Hepatocyte (in vitro differentiated cells): ENCODE measurements around the gene TRIP12. TPM values are rescaled to one million over a fixed set of nuclear protein-coding genes. Genes with fewer than 3 reads are reported as not detected.

Experiments
- DNase-seq: peaks from one replicate; pipeline ENCODE4 v3.0.0-alpha.2; 2016; ENCODE audit warnings: low spot score
- H2AFZ ChIP-seq: fragments of 200-600 bp; sonication (generic); 2 replicates; pipeline ENCODE4 v1.6.0; 2016; ENCODE audit warnings: antibody characterized with exemption, mild to moderate bottlenecking
- H3K27ac ChIP-seq: fragments of 200-600 bp; sonication (generic); 2 replicates; pipeline ENCODE4 v1.5.1; 2016; ENCODE audit warnings: mild to moderate bottlenecking
- H3K27me3 ChIP-seq: fragments of 200-600 bp; sonication (generic); 2 replicates; pipeline ENCODE4 v1.6.1; 2016
- H3K36me3 ChIP-seq: fragments of 200-600 bp; sonication (generic); replicated peaks from 2 replicates; pipeline ENCODE4 v1.5.1; 2016; ENCODE audit warnings: low read depth; ENCODE audit not compliant: insufficient read depth
- H3K4me1 ChIP-seq: fragments of 200-600 bp; sonication (generic); 2 replicates; pipeline ENCODE4 v1.5.1; 2016; ENCODE audit warnings: mild to moderate bottlenecking, moderate library complexity; ENCODE audit not compliant: insufficient read depth
- H3K4me2 ChIP-seq: fragments of 200-600 bp; sonication (generic); 2 replicates; pipeline ENCODE4 v1.6.0; 2016
- H3K4me3 ChIP-seq: fragments of 200-600 bp; sonication (generic); 2 replicates; pipeline ENCODE4 v1.5.1; 2016; ENCODE audit warnings: mild to moderate bottlenecking
- H3K79me2 ChIP-seq: fragments of 200-600 bp; sonication (generic); 2 replicates; pipeline ENCODE4 v1.6.0; 2017; ENCODE audit warnings: mild to moderate bottlenecking
- H3K9me2 ChIP-seq: fragments of 200-600 bp; sonication (generic); replicated peaks from 2 replicates; pipeline ENCODE4 v1.6.0; 2017; ENCODE audit warnings: mild to moderate bottlenecking; ENCODE audit not compliant: insufficient read depth
- H3K9me3 ChIP-seq: fragments of 200-600 bp; sonication (generic); 2 replicates; pipeline ENCODE4 v1.5.1; 2016; ENCODE audit warnings: low read depth, mild to moderate bottlenecking
- H4K20me1 ChIP-seq: fragments of 200-600 bp; sonication (generic); 2 replicates; pipeline ENCODE4 v1.6.0; 2016; ENCODE audit warnings: mild to moderate bottlenecking; ENCODE audit not compliant: insufficient read depth, poor library complexity, severe bottlenecking
- CTCF ChIP-seq: fragments of 200-600 bp; sonication (generic); IDR thresholded peaks from 2 replicates; pipeline ENCODE4 v1.5.1; 2016; ENCODE audit warnings: antibody characterized with exemption, mild to moderate bottlenecking; ENCODE audit not compliant: poor library complexity
- EZH2 ChIP-seq: fragments of 200-600 bp; sonication (generic); IDR thresholded peaks from 2 replicates; pipeline ENCODE4 v1.6.1; 2016; ENCODE audit warnings: antibody characterized with exemption, mild to moderate bottlenecking, borderline replicate concordance
- EZH2phosphoT487 ChIP-seq: fragments of 200-600 bp; sonication (generic); IDR thresholded peaks from one replicate; pipeline ENCODE4 v1.6.1; 2018; ENCODE audit warnings: antibody characterized with exemption, mild to moderate bottlenecking, low read depth, moderate library complexity; ENCODE audit not compliant: unreplicated experiment, severe bottlenecking
- WGBS: methylation state at CpG from one replicate; pipeline ENCODE4 v1.1.6; 2016; ENCODE audit warnings: low lambda C conversion rate; ENCODE audit errors: missing lambda C conversion rate; 5-methylcytosine and 5-hydroxymethylcytosine counted together
- polyA plus RNA-seq: library from polyadenylated mRNA; unstranded; fragments of >200 nt; fragmentation: Nextera tagmentation; extraction: Ambion mirVana; gene quantifications from 2 replicates; pipeline ENCODE4 v1.2.1, GENCODE V29; 2016
- total RNA-seq: library from RNA; depleted of rRNA; stranded (reverse); fragments of >200 nt; gene quantifications from 2 replicates; pipeline ENCODE4 v1.2.3, GENCODE V29; 2014

TRIP12 gene
- total and polyA plus RNA-seq, 2 experiments from 2014 or later: 40.7 to 136 TPM

- no peak overlapping the region for H2AFZ ChIP-seq
- TF ChIP-seq EZH2 (no peak), EZH2phosphoT487 (no peak), CTCF (no peak)
- H3K4me2 ChIP-seq: no peak overlapping the region
- H3K9me2 ChIP-seq: no peaks in the 10 kb centered on the region
- no peaks in the 10 kb centered on the region for H3K9me3 ChIP-seq
- WGBS: 91% methylated on average over 3 of the region's 3 CpGs
- no peaks in the 10 kb centered on the region for H3K27me3 ChIP-seq
- H3K4me3 ChIP-seq: no peak overlapping the region
- peaks cover 5% of the 10 kb centered on the region for H4K20me1 ChIP-seq
- H3K27ac ChIP-seq: no peak overlapping the region
- peaks cover 3% of the 10 kb centered on the region for H3K36me3 ChIP-seq
- H3K4me1 ChIP-seq: no peaks in the 10 kb centered on the region
- no peak for DNase-seq
- H3K79me2 ChIP-seq: peaks cover 2% of the 10 kb centered on the region
Observed at GRCh38 chr2:229775614-229776313, 146.0 kb downstream of the TRIP12 start.

GRCh38 chr2:229774237-229774636 is 147.6 kb downstream of the TRIP12 start:
- H3K4me2 ChIP-seq: no peak overlapping the region
- no peak overlapping the region for H3K4me3 ChIP-seq
- no peak overlapping the region for H3K27ac ChIP-seq
- H2AFZ ChIP-seq: no peak overlapping the region
- no peaks in the 10 kb centered on the region for H4K20me1 ChIP-seq
- H3K27me3 ChIP-seq: no peaks in the 10 kb centered on the region
- WGBS: 100% methylated on average over 1 of the region's 1 CpG
- no peaks in the 10 kb centered on the region for H3K4me1 ChIP-seq
- no peak for DNase-seq
- no peaks in the 10 kb centered on the region for H3K9me2 ChIP-seq
- peaks cover 3% of the 10 kb centered on the region for H3K36me3 ChIP-seq
- H3K79me2 ChIP-seq: no peaks in the 10 kb centered on the region
- TF ChIP-seq EZH2 (no peak), CTCF (no peak), EZH2phosphoT487 (no peak)
- H3K9me3 ChIP-seq: no peaks in the 10 kb centered on the region

GRCh38 chr2:229768235-229768634 is 153.6 kb downstream of the TRIP12 start:
- DNase-seq: no peak
- H3K79me2 ChIP-seq: no peaks in the 10 kb centered on the region
- H3K27me3 ChIP-seq: no peaks in the 10 kb centered on the region
- no peaks in the 10 kb centered on the region for H3K4me1 ChIP-seq
- no peaks in the 10 kb centered on the region for H4K20me1 ChIP-seq
- 96% methylated on average over 1 of the region's 1 CpG for WGBS
- no peak overlapping the region for H3K27ac ChIP-seq
- no peak overlapping the region for H3K4me3 ChIP-seq
- no peak overlapping the region for H2AFZ ChIP-seq
- H3K9me2 ChIP-seq: no peaks in the 10 kb centered on the region
- H3K4me2 ChIP-seq: no peak overlapping the region
- no peak for TF ChIP-seq EZH2phosphoT487
- peaks cover 4% of the 10 kb centered on the region for H3K36me3 ChIP-seq
- H3K9me3 ChIP-seq: no peaks in the 10 kb centered on the region

- no peak overlapping the region for H3K4me3 ChIP-seq
- H3K4me2 ChIP-seq: no peak overlapping the region
- H4K20me1 ChIP-seq: no peaks in the 10 kb centered on the region
- no peak for DNase-seq
- no peak overlapping the region for H2AFZ ChIP-seq
- TF ChIP-seq EZH2phosphoT487 (no peak), EZH2 (no peak), CTCF (no peak)
- H3K27ac ChIP-seq: no peak overlapping the region
- H3K27me3 ChIP-seq: no peaks in the 10 kb centered on the region
- no peaks in the 10 kb centered on the region for H3K4me1 ChIP-seq
- H3K9me3 ChIP-seq: no peaks in the 10 kb centered on the region
- H3K79me2 ChIP-seq: no peaks in the 10 kb centered on the region
- H3K36me3 ChIP-seq: peaks cover 4% of the 10 kb centered on the region
- no peaks in the 10 kb centered on the region for H3K9me2 ChIP-seq
Observed at GRCh38 chr2:229765721-229766120, 156.1 kb downstream of the TRIP12 start.
